Measurements from ENCODE around the gene RAPGEF4. TPM values are rescaled to one million over a fixed set of nuclear protein-coding genes. Genes with fewer than 3 reads are reported as not detected.

RAPGEF4 gene
- total and polyA plus RNA-seq, 9 of the 15 experiments (the other 6 are each of a cell fraction or from before 2014, with no cell fraction given), result 0.04 to 0.33 (median 0.13) TPM; not detected in 6

GRCh38 chr2:173010233-173010632 lies 274.6 kb downstream of the RAPGEF4 start:
- ATAC-seq, result no peak
- BruUV-seq (replicated peaks), result no TSS peak
- 0% methylated on average over 1 of the region's 1 CpG for WGBS (ENCODE audit: insufficient coverage, low coverage, missing lambda C conversion rate)
- H4K20me1 ChIP-seq (replicated peaks; ENCODE audit: control insufficient read depth, insufficient read depth, low read length), result no peaks in the 10 kb centered on the region
- H3K9me3 ChIP-seq (replicated peaks; ENCODE audit: control insufficient read depth, insufficient read depth, low read depth, low read length), result no peaks in the 10 kb centered on the region
- no peak overlapping the region for H3K9ac ChIP-seq (ENCODE audit: insufficient read depth in 1 of 2, low read depth in 2 of 2, low read length in 2 of 2)
- intact Hi-C loops (cut with micrococcal nuclease) (no loop called here), in situ Hi-C loops (cut with MboI) (no loop called here)
- no peaks in the 10 kb centered on the region for H3K36me3 ChIP-seq (ENCODE audit: control insufficient read depth, insufficient read depth, low read length)
- no peaks in the 10 kb centered on the region for H3K79me2 ChIP-seq (ENCODE audit: control insufficient read depth, insufficient read depth, low read length)
- H2AFZ ChIP-seq (ENCODE audit: low read depth, low read length), result no peak overlapping the region
- no peak overlapping the region for H3K4me3 ChIP-seq
- no peak for DNase-seq (ENCODE audit: extremely low read depth in 1 of 4, low spot score in 3 of 4)
- CTCF ChIA-PET (ENCODE audit: low intra/inter-chr PET ratio), result no interaction called here
- H3K4me1 ChIP-seq (replicated peaks in 1 of 2; ENCODE audit: control insufficient read depth in 2 of 2, insufficient read depth in 2 of 2, low read length in 2 of 2), result no peaks in the 10 kb centered on the region
- peaks cover 16 to 18% of the 10 kb centered on the region in 2 experiments; a peak in 4 of 5 replicates for H3K27me3 ChIP-seq (ENCODE audit: control insufficient read depth in 2 of 2, insufficient read depth in 2 of 2, low read length in 2 of 2)
- no peak for FAIRE-seq
- no peak overlapping the region for H3K4me2 ChIP-seq (ENCODE audit: insufficient read depth, low read length)
- no peak overlapping the region for H3K27ac ChIP-seq (ENCODE audit: extremely low read depth, low read depth, low read length)
- POLR2A ChIA-PET, result no interaction called here
- H3K9me1 ChIP-seq (ENCODE audit: control insufficient read depth, insufficient read depth, low read length), result no peaks in the 10 kb centered on the region
- TF ChIP-seq ZBTB7A (IDR thresholded peaks at IDR 0.05; ENCODE audit: borderline replicate concordance, control insufficient read depth, low read depth, low read length), result no peak
- no peak for TF ChIP-seq ETS1 (conservative IDR thresholded peaks at IDR 0.05; ENCODE audit: control insufficient read depth, low read depth, low read length)
- TF ChIP-seq E4F1 (CRISPR knock-in tag; IDR thresholded peaks at IDR 0.05; ENCODE audit: borderline replicate concordance), result no peak
- TF ChIP-seq ZNF174 (CRISPR knock-in tag; IDR thresholded peaks at IDR 0.05), result no peak
- TF ChIP-seq ZFX (CRISPR knock-in tag; IDR thresholded peaks at IDR 0.05), result no peak
- TF ChIP-seq PREB (CRISPR knock-in tag; IDR thresholded peaks at IDR 0.05), result no peak
- TF ChIP-seq MEF2A (IDR thresholded peaks at IDR 0.05; ENCODE audit: control insufficient read depth, low read depth, low read length), result no peak
- TF ChIP-seq RHOXF2B (CRISPR knock-in tag; conservative IDR thresholded peaks at IDR 0.05), result no peak
- no peak for TF ChIP-seq ZNF407 (IDR thresholded peaks at IDR 0.05; ENCODE audit: low read depth)
- no peak for TF ChIP-seq MIER1 (IDR thresholded peaks at IDR 0.05; ENCODE audit: low read depth)

All from K562 (cell line).